ENCODE data around the gene COG5.

DNA sequence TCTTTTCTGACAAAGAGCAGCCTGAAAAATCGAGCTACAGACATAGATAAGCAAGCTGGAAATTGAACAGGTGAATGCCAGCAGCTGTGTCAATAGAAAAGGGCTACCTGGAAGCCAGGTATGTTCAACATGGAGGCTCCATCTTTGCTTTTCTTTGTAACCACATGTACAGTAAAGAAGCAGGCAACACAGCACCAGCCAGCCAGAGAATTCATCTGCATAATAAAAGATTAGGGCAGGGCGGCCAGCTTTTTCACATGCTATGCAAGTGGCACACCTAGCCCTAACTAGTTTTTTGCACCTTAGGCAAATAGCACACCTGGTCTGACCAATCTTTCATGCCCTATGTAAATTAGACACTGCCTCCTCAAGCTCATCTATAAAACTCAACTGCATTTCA is 25.7 kb downstream of the COG5 start:
- TF ChIP-seq CTCF (IDR thresholded peaks at IDR 0.05 in 8 of 11, conservative IDR thresholded peaks at IDR 0.05 in 3 of 11) (no peak), POLR2A (IDR thresholded peaks at IDR 0.05) (no peak), POLR2AphosphoS5 (IDR thresholded peaks at IDR 0.05) (no peak)
